GM12878 (cell line): ENCODE results near the gene DOK7. TPM values are rescaled to one million over a fixed set of nuclear protein-coding genes. Genes with fewer than 3 reads are reported as not detected.

Experiments used
- ATAC-seq: fragments of 200-7000 bp; cut with Tn5 transposase; 3 replicates; pipeline ENCODE4 v1.9.1; 2020; ENCODE audit warnings: mild to moderate bottlenecking, moderate library complexity
- BruUV-seq: library from RNA; stranded (reverse); fragments of 400-500 nt; replicated peaks from 2 replicates; lab custom pipeline; 2021; lab: Mats Ljungman, UMichigan
- CTCF ChIA-PET: fragments of 300-600 bp; sonication (Branson Sonifier 250); formaldehyde crosslinking; extraction: SDS; loops from one replicate; lab custom pipeline; 2021; ENCODE audit warnings: inconsistent platforms; lab: Yijun Ruan, JAX
- POLR2A ChIA-PET: fragments of 350-600 bp; formaldehyde crosslinking; extraction: SDS; loops from one replicate; lab custom pipeline; 2021; ENCODE audit warnings: inconsistent platforms; lab: Charles Lee
- RAD21 ChIA-PET: fragments of 300-600 bp; sonication (Branson Sonifier 250); formaldehyde crosslinking; loops from one replicate; lab custom pipeline; 2023; ENCODE audit warnings: antibody characterized with exemption; ENCODE audit not compliant: unreplicated experiment; lab: Charles Lee
- SMC1A ChIA-PET: fragments of 300-600 bp; sonication (Branson Sonifier 250); formaldehyde crosslinking; loops from one replicate; lab custom pipeline; 2023; ENCODE audit not compliant: unreplicated experiment, uncharacterized antibody; lab: Charles Lee
- DNase-seq: peaks from one replicate; pipeline ENCODE4 v3.0.0-alpha.2; 2011; ENCODE audit warnings: low read depth, low spot score
- FAIRE-seq: peaks from 3 replicates; lab custom pipeline; 2011; peaks lifted over from hg19 to GRCh38; lab: Jason Lieb, UNC
- H2AFZ ChIP-seq: 2 replicates; pipeline ENCODE4 v1.6.0; 2011; ENCODE audit warnings: low read depth, low read length, control low read depth; ENCODE audit not compliant: control insufficient read depth
- H3K27ac ChIP-seq: 2 replicates; pipeline ENCODE4 v1.5.1; 2011; ENCODE audit warnings: control low read depth; ENCODE audit not compliant: control insufficient read depth, insufficient read depth
- H3K27me3 ChIP-seq, 2 experiments: replicated peaks in 1 of 2; 2 replicates each; pipeline versions ENCODE4 v1.6.0 to v1.6.1; 2011; ENCODE audit warnings: low read length in 1 of 2; ENCODE audit not compliant: control insufficient read depth in 2 of 2, insufficient read depth in 2 of 2
- H3K36me3 ChIP-seq, 2 experiments: 2 replicates each; pipeline ENCODE4 v1.5.1; 2011; ENCODE audit warnings: low read length in 1 of 2; ENCODE audit not compliant: control insufficient read depth in 2 of 2, insufficient read depth in 2 of 2
- H3K4me1 ChIP-seq: 2 replicates; pipeline ENCODE4 v1.6.1; 2011; ENCODE audit warnings: mild to moderate bottlenecking, low read length, moderate library complexity, mixed read lengths; ENCODE audit not compliant: control insufficient read depth, insufficient read depth
- H3K4me2 ChIP-seq: 2 replicates; pipeline ENCODE4 v1.6.0; 2011; ENCODE audit warnings: control low read depth; ENCODE audit not compliant: control insufficient read depth, insufficient read depth
- H3K4me3 ChIP-seq: fragments of 200-600 bp; sonication (generic); 2 replicates; pipeline ENCODE4 v1.5.1; 2016
- H3K79me2 ChIP-seq: 2 replicates; pipeline ENCODE4 v1.6.0; 2011; ENCODE audit warnings: low read length; ENCODE audit not compliant: control insufficient read depth, insufficient read depth
- H3K9ac ChIP-seq: 2 replicates; pipeline ENCODE4 v1.8.0; 2011; ENCODE audit warnings: low read length, control low read depth, mixed read lengths; ENCODE audit not compliant: control insufficient read depth, insufficient read depth
- H3K9me3 ChIP-seq: replicated peaks from 3 replicates; pipeline ENCODE4 v1.5.1; 2011; ENCODE audit warnings: mild to moderate bottlenecking, low read length; ENCODE audit not compliant: control insufficient read depth, insufficient read depth
- H4K20me1 ChIP-seq: 2 replicates; pipeline ENCODE4 v1.6.0; 2011; ENCODE audit not compliant: control insufficient read depth, insufficient read depth
- CEBPB ChIP-seq, 2 experiments: fragments of 150-350 bp in 1 of 2; IDR thresholded peaks; 2 replicates each; pipeline ENCODE4 v1.6.1; 2012 to 2014; ENCODE audit warnings: low read depth in 2 of 2, low read length in 2 of 2, borderline replicate concordance in 1 of 2, inconsistent platforms in 1 of 2
- EP300 ChIP-seq, 2 experiments: fragments of 150-350 bp in 1 of 2; IDR thresholded peaks; 2 replicates each; pipeline ENCODE4 v1.6.1; 2011 to 2012; ENCODE audit warnings: low read depth in 2 of 2, low read length in 2 of 2, borderline replicate concordance in 1 of 2, improper control_type of control experiment in 1 of 2, inconsistent platforms in 1 of 2; ENCODE audit not compliant: control insufficient read depth in 1 of 2
- JUND ChIP-seq: IDR thresholded peaks from 2 replicates; pipeline ENCODE4 v1.6.1; 2012; ENCODE audit warnings: low read depth, mild to moderate bottlenecking, low read length, improper control_type of control experiment, moderate library complexity
- NFXL1 ChIP-seq: fragments of 450-650 bp; IDR thresholded peaks from 2 replicates; pipeline ENCODE4 v1.6.1; 2017; ENCODE audit warnings: antibody characterized with exemption, mild to moderate bottlenecking, borderline replicate concordance
- NFYB ChIP-seq: IDR thresholded peaks from 2 replicates; pipeline ENCODE4 v1.6.1; 2011; ENCODE audit warnings: low read depth, mild to moderate bottlenecking, low read length, improper control_type of control experiment, moderate library complexity; ENCODE audit not compliant: insufficient read depth
- NKRF ChIP-seq: fragments of 450-650 bp; conservative IDR thresholded peaks from 2 replicates; pipeline ENCODE4 v1.6.1; 2017; ENCODE audit warnings: mild to moderate bottlenecking, moderate library complexity
- NR2C1 ChIP-seq: fragments of 450-650 bp; IDR thresholded peaks from 2 replicates; pipeline ENCODE4 v1.6.1; 2017; ENCODE audit warnings: antibody characterized with exemption, mild to moderate bottlenecking, moderate library complexity
- SIN3A ChIP-seq: IDR thresholded peaks from 2 replicates; pipeline ENCODE4 v1.6.1; 2012; ENCODE audit warnings: low read depth, low read length, improper control_type of control experiment
- WGBS: methylation state at CpG from one replicate; pipeline ENCODE4 v1.1.6; 2016; ENCODE audit warnings: low lambda C conversion rate; ENCODE audit not compliant: insufficient replicate concordance, insufficient coverage; ENCODE audit errors: missing lambda C conversion rate; 5-methylcytosine and 5-hydroxymethylcytosine counted together
- in situ Hi-C: fragments of 300-500 bp; cut with MboI; formaldehyde crosslinking; loops from 9 replicates; pipeline ENCODE4 v1.14.3; 2018; ENCODE audit warnings: mixed read lengths
- intact Hi-C: fragments of 100-400 bp; cut with micrococcal nuclease; formaldehyde crosslinking; loops from one replicate; pipeline ENCODE4 v1.14.2; 2022; ENCODE audit not compliant: unreplicated experiment
- polyA plus RNA-seq, 11 experiments: library from polyadenylated mRNA; depleted of rRNA in 4 of 11; unstranded in 6 of 11; stranded (reverse) in 5 of 11; fragments of >200 nt; fragmentation: Nextera tagmentation in 4 of 11; fragmentation: Illumina TruSeq in 1 of 11; extraction: Ambion mirVana in 4 of 11; extraction: Trizol in 1 of 11; gene quantifications; 1 replicate in 1 of 11; 2 replicates in 10 of 11; pipeline versions ENCODE4 v1.2.1 to v1.2.3, GENCODE V29; 2011 to 2016; ENCODE audit warnings: inconsistent platforms in 2 of 11, missing spikeins in 2 of 11, low read depth in 1 of 11
- total RNA-seq, 4 experiments: library from RNA; depleted of rRNA in 3 of 4; stranded (reverse); fragments of >200 nt in 3 of 4; fragmentation: Illumina TruSeq in 1 of 4; extraction: Trizol in 1 of 4; gene quantifications; 2 replicates each; pipeline versions ENCODE4 v1.2.1 to v1.2.3, GENCODE V29; 2013 to 2021
- TF ChIP-seq, protein P1 (sequence below): fragments of 450-650 bp; IDR thresholded peaks from 2 replicates; pipeline ENCODE4 v1.6.1; 2017; ENCODE audit warnings: mild to moderate bottlenecking, moderate library complexity
- TF ChIP-seq, protein P2 (sequence below): IDR thresholded peaks from 2 replicates; pipeline ENCODE4 v1.6.1; 2012; ENCODE audit warnings: low read depth, low read length, improper control_type of control experiment
- TF ChIP-seq, protein P3 (sequence below): fragments of 450-650 bp; IDR thresholded peaks from 2 replicates; pipeline ENCODE4 v1.6.1; 2017; ENCODE audit warnings: mild to moderate bottlenecking

The DOK7 gene
- total and polyA plus RNA-seq, 10 of the 15 experiments (the other 5 are each of a cell fraction or from before 2014, with no cell fraction given) = 0.04 to 0.46 (median 0.18) TPM; not detected in 4

- FAIRE-seq (no peak), ATAC-seq (no peak), DNase-seq (no peak)
- Histone ChIP-seq H4K20me1 (no peaks in the 10 kb centered on the region), H3K27me3 (no peaks in the 10 kb centered on the region), H3K9me3 (no peaks in the 10 kb centered on the region), H2AFZ (no peak overlapping the region), H3K4me2 (no peak overlapping the region), H3K4me1 (no peaks in the 10 kb centered on the region), H3K4me3 (no peak overlapping the region), H3K79me2 (no peaks in the 10 kb centered on the region), H3K27ac (no peak overlapping the region), H3K9ac (no peak overlapping the region), H3K36me3 (no peaks in the 10 kb centered on the region)
- TF ChIP-seq NFYB = no peak
- no peak for TF ChIP-seq CEBPB (IDR thresholded peaks at IDR 0.05; ENCODE audit: borderline replicate concordance in 1 of 2, low read depth in 2 of 2, low read length in 2 of 2)
- TF ChIP-seq NFXL1 = no peak
- TF ChIP-seq SIN3A = no peak
- TF ChIP-seq, protein P1, sequence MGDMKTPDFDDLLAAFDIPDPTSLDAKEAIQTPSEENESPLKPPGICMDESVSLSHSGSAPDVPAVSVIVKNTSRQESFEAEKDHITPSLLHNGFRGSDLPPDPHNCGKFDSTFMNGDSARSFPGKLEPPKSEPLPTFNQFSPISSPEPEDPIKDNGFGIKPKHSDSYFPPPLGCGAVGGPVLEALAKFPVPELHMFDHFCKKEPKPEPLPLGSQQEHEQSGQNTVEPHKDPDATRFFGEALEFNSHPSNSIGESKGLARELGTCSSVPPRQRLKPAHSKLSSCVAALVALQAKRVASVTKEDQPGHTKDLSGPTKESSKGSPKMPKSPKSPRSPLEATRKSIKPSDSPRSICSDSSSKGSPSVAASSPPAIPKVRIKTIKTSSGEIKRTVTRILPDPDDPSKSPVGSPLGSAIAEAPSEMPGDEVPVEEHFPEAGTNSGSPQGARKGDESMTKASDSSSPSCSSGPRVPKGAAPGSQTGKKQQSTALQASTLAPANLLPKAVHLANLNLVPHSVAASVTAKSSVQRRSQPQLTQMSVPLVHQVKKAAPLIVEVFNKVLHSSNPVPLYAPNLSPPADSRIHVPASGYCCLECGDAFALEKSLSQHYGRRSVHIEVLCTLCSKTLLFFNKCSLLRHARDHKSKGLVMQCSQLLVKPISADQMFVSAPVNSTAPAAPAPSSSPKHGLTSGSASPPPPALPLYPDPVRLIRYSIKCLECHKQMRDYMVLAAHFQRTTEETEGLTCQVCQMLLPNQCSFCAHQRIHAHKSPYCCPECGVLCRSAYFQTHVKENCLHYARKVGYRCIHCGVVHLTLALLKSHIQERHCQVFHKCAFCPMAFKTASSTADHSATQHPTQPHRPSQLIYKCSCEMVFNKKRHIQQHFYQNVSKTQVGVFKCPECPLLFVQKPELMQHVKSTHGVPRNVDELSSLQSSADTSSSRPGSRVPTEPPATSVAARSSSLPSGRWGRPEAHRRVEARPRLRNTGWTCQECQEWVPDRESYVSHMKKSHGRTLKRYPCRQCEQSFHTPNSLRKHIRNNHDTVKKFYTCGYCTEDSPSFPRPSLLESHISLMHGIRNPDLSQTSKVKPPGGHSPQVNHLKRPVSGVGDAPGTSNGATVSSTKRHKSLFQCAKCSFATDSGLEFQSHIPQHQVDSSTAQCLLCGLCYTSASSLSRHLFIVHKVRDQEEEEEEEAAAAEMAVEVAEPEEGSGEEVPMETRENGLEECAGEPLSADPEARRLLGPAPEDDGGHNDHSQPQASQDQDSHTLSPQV = no peak
- no peak for TF ChIP-seq JUND
- TF ChIP-seq, protein P2, sequence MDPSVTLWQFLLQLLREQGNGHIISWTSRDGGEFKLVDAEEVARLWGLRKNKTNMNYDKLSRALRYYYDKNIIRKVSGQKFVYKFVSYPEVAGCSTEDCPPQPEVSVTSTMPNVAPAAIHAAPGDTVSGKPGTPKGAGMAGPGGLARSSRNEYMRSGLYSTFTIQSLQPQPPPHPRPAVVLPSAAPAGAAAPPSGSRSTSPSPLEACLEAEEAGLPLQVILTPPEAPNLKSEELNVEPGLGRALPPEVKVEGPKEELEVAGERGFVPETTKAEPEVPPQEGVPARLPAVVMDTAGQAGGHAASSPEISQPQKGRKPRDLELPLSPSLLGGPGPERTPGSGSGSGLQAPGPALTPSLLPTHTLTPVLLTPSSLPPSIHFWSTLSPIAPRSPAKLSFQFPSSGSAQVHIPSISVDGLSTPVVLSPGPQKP = no peak
- TF ChIP-seq, protein P3, sequence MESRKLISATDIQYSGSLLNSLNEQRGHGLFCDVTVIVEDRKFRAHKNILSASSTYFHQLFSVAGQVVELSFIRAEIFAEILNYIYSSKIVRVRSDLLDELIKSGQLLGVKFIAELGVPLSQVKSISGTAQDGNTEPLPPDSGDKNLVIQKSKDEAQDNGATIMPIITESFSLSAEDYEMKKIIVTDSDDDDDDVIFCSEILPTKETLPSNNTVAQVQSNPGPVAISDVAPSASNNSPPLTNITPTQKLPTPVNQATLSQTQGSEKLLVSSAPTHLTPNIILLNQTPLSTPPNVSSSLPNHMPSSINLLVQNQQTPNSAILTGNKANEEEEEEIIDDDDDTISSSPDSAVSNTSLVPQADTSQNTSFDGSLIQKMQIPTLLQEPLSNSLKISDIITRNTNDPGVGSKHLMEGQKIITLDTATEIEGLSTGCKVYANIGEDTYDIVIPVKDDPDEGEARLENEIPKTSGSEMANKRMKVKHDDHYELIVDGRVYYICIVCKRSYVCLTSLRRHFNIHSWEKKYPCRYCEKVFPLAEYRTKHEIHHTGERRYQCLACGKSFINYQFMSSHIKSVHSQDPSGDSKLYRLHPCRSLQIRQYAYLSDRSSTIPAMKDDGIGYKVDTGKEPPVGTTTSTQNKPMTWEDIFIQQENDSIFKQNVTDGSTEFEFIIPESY = no peak
- TF ChIP-seq NKRF = no peak
- no peak for TF ChIP-seq NR2C1
- TF ChIP-seq EP300 (IDR thresholded peaks at IDR 0.05; ENCODE audit: borderline replicate concordance in 1 of 2, control insufficient read depth in 1 of 2, low read depth in 2 of 2, low read length in 2 of 2) = no peak
- WGBS = 34% methylated on average over 15 of the region's 15 CpGs
- POLR2A ChIA-PET = interaction anchor here (0.9 to 1.1 kb wide), 2 partner anchors 93 to 94 kb away, joined by 3 read pairs; no protein-coding TSS in a partner anchor
- in situ Hi-C loops = loop anchor here (10.0 kb wide), 1 partner anchor 336 kb away; no protein-coding TSS in a partner anchor
- intact Hi-C loops = no loop called here
- RAD21 ChIA-PET = interaction anchor here (1.0 to 2.6 kb wide), 2 partner anchors 48 to 95 kb away, joined by 3 to 16 read pairs; no protein-coding TSS in a partner anchor
- SMC1A ChIA-PET = interaction anchor here (5.8 kb wide), 1 partner anchor 95 kb away, joined by 35 read pairs; no protein-coding TSS in a partner anchor
- no TSS peak for BruUV-seq
- CTCF ChIA-PET = interaction anchor here (0.5 to 7.0 kb wide), 4 partner anchors 71 to 1260 kb away, joined by 3 to 81 read pairs (median 4); no protein-coding TSS in a partner anchor
These were observed 22.1 kb upstream of the DOK7 start for GRCh38 chr4:3440979-3441500.
